ENCODE results near the gene MAN1A1.

- TF ChIP-seq FOXA1 (IDR thresholded peaks at IDR 0.05) (no peak), FOXM1 (IDR thresholded peaks at IDR 0.05; ENCODE audit: borderline replicate concordance) (no peak), BHLHE40 (IDR thresholded peaks at IDR 0.05; ENCODE audit: borderline replicate concordance) (no peak), PKNOX1 (IDR thresholded peaks at IDR 0.05) (no peak), SP1 (IDR thresholded peaks at IDR 0.05) (no peak), TARDBP (IDR thresholded peaks at IDR 0.05) (no peak)
Observed at GRCh38 chr6:119183457-119183856, 166.1 kb downstream of the MAN1A1 start.
